ENCODE data around the gene GRIN2A. TPM values are rescaled to one million over a fixed set of nuclear protein-coding genes. Genes with fewer than 3 reads are reported as not detected.

GRIN2A gene
- total and polyA plus RNA-seq, 2 donors, result 0.25 to 1.1 TPM

- Histone ChIP-seq H3K4me3 (ENCODE audit: low read length in 2 of 2) (no peak overlapping the region), H3K36me3 (ENCODE audit: control insufficient read depth in 2 of 2, insufficient read depth in 2 of 2, low read length in 1 of 2) (no peaks in the 10 kb centered on the region), H3K4me1 (ENCODE audit: control insufficient read depth in 2 of 2, insufficient read depth in 2 of 2, low read length in 2 of 2) (peaks cover 41 to 64% of the 10 kb centered on the region in 2 donors), H3K27me3 (ENCODE audit: control insufficient read depth in 2 of 2, insufficient read depth in 1 of 2, low read length in 1 of 2) (no peaks in the 10 kb centered on the region), H3K27ac (ENCODE audit: low read depth in 1 of 2, low read length in 1 of 2) (peak overlapping the region in 1 of 2 donors; percentile 1), H3K9me3 (ENCODE audit: control insufficient read depth in 2 of 2, insufficient read depth in 1 of 2, low read length in 1 of 2) (no peaks in the 10 kb centered on the region)
- no peak for DNase-seq (ENCODE audit: low read depth in 6 of 9, low spot score in 9 of 9)
- 32% methylated on average over 4 of the region's 4 CpGs for WGBS
Measured at GRCh38 chr16:10219742-10220141, 37.5 kb upstream of the GRIN2A start.

GRCh38 chr16:10218490-10219206 lies 36.4 kb upstream of the GRIN2A start:
- peak in 2 of 9 donors; percentile 34 for DNase-seq (ENCODE audit: low read depth in 6 of 9, low spot score in 9 of 9)
- Histone ChIP-seq H3K27me3 (ENCODE audit: control insufficient read depth in 2 of 2, insufficient read depth in 1 of 2, low read length in 1 of 2) (no peaks in the 10 kb centered on the region), H3K27ac (ENCODE audit: low read depth in 1 of 2, low read length in 1 of 2) (peak overlapping the region in 1 of 2 donors; percentile 50), H3K9me3 (ENCODE audit: control insufficient read depth in 2 of 2, insufficient read depth in 1 of 2, low read length in 1 of 2) (no peaks in the 10 kb centered on the region), H3K4me1 (ENCODE audit: control insufficient read depth in 2 of 2, insufficient read depth in 2 of 2, low read length in 2 of 2) (peaks cover 37 to 55% of the 10 kb centered on the region in 2 donors), H3K4me3 (ENCODE audit: low read length in 2 of 2) (no peak overlapping the region), H3K36me3 (ENCODE audit: control insufficient read depth in 2 of 2, insufficient read depth in 2 of 2, low read length in 1 of 2) (no peaks in the 10 kb centered on the region)
- 80% methylated on average over 15 of the region's 15 CpGs for WGBS

DNA sequence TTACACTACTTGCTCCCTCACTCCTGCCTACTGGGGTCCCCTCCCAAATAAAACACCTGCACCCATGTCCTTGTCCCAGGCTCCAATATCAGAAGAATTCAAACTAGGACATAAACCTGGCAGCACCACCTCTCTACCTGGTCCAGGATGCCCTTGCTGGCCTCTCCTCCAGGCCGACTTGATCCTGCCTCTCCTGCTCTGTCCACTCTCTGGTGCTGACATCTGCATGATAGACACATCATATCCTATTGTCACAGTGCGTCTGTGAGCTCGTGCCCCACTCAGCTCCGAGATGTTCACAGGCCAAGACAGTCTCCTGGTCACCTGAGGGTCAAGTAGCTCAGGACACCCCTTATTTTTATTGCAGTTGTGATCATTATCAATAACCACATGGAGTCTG lies 31.5 kb upstream of the GRIN2A start:
- no peaks in the 10 kb centered on the region for H3K36me3 ChIP-seq (ENCODE audit: control insufficient read depth in 2 of 2, insufficient read depth in 2 of 2, low read length in 1 of 2)
- no peak overlapping the region for H3K4me3 ChIP-seq (ENCODE audit: low read length in 2 of 2)
- no peaks in the 10 kb centered on the region for H3K27me3 ChIP-seq (ENCODE audit: control insufficient read depth in 2 of 2, insufficient read depth in 1 of 2, low read length in 1 of 2)
- no peak overlapping the region for H3K27ac ChIP-seq (ENCODE audit: low read depth in 1 of 2, low read length in 1 of 2)
- H3K4me1 ChIP-seq (ENCODE audit: control insufficient read depth in 2 of 2, insufficient read depth in 2 of 2, low read length in 2 of 2), result peaks cover 10 to 14% of the 10 kb centered on the region in 2 donors
- no peaks in the 10 kb centered on the region for H3K9me3 ChIP-seq (ENCODE audit: control insufficient read depth in 2 of 2, insufficient read depth in 1 of 2, low read length in 1 of 2)
- DNase-seq (ENCODE audit: low read depth in 6 of 9, low spot score in 9 of 9), result no peak
- WGBS, result 92% methylated on average over 4 of the region's 4 CpGs

GRCh38 chr16:10210944-10211343 lies 28.7 kb upstream of the GRIN2A start:
- Histone ChIP-seq H3K36me3 (ENCODE audit: control insufficient read depth in 2 of 2, insufficient read depth in 2 of 2, low read length in 1 of 2) (no peaks in the 10 kb centered on the region), H3K27me3 (ENCODE audit: control insufficient read depth in 2 of 2, insufficient read depth in 1 of 2, low read length in 1 of 2) (no peaks in the 10 kb centered on the region), H3K4me1 (ENCODE audit: control insufficient read depth in 2 of 2, insufficient read depth in 2 of 2, low read length in 2 of 2) (no peaks in the 10 kb centered on the region), H3K9me3 (ENCODE audit: control insufficient read depth in 2 of 2, insufficient read depth in 1 of 2, low read length in 1 of 2) (no peaks in the 10 kb centered on the region), H3K27ac (ENCODE audit: low read depth in 1 of 2, low read length in 1 of 2) (no peak overlapping the region), H3K4me3 (ENCODE audit: low read length in 2 of 2) (no peak overlapping the region)
- DNase-seq (ENCODE audit: low read depth in 6 of 9, low spot score in 9 of 9), result no peak
- WGBS, result 66% methylated on average over 6 of the region's 6 CpGs

GRCh38 chr16:10206865-10207264 lies 24.6 kb upstream of the GRIN2A start:
- WGBS, result 97% methylated on average over 3 of the region's 3 CpGs

DNA sequence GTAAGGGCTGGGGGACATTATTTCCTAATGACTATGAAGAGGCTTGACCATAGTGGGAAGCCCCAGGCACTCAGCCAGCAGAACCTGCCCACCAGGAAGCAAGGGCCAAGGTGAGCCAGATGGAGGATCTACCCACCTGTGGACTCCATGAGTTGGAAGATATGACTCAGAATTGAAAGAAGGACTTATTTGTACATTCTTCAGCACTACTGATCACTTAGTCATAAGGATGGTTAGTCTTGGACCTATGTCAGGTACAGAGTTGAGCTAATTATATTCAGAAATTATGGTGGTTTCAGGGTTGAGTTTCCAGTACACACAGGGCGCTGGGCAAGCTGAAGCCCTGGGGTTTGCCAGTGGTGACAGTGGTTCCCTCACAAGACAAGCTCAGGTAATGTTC lies 24.0 kb upstream of the GRIN2A start:
- H3K27ac ChIP-seq (ENCODE audit: low read depth in 1 of 2, low read length in 1 of 2), result no peak overlapping the region
- 94% methylated on average over 1 of the region's 1 CpG for WGBS
- no peak for DNase-seq (ENCODE audit: low read depth in 6 of 9, low spot score in 9 of 9)
- H3K9me3 ChIP-seq (ENCODE audit: control insufficient read depth in 2 of 2, insufficient read depth in 1 of 2, low read length in 1 of 2), result peaks cover 2 to 3% of the 10 kb centered on the region in 2 donors
- H3K4me1 ChIP-seq (ENCODE audit: control insufficient read depth in 2 of 2, insufficient read depth in 2 of 2, low read length in 2 of 2), result no peaks in the 10 kb centered on the region
- no peak overlapping the region for H3K4me3 ChIP-seq (ENCODE audit: low read length in 2 of 2)
- H3K36me3 ChIP-seq (ENCODE audit: control insufficient read depth in 2 of 2, insufficient read depth in 2 of 2, low read length in 1 of 2), result no peaks in the 10 kb centered on the region
- no peaks in the 10 kb centered on the region for H3K27me3 ChIP-seq (ENCODE audit: control insufficient read depth in 2 of 2, insufficient read depth in 1 of 2, low read length in 1 of 2)

More at GRCh38 chr16:10206865-10207264, 24.6 kb upstream of the GRIN2A start:
- no peak overlapping the region for H3K4me3 ChIP-seq (ENCODE audit: low read length in 2 of 2)
- no peaks in the 10 kb centered on the region for H3K27me3 ChIP-seq (ENCODE audit: control insufficient read depth in 2 of 2, insufficient read depth in 1 of 2, low read length in 1 of 2)
- H3K9me3 ChIP-seq (ENCODE audit: control insufficient read depth in 2 of 2, insufficient read depth in 1 of 2, low read length in 1 of 2), result peaks cover 2 to 3% of the 10 kb centered on the region in 2 donors
- no peaks in the 10 kb centered on the region for H3K4me1 ChIP-seq (ENCODE audit: control insufficient read depth in 2 of 2, insufficient read depth in 2 of 2, low read length in 2 of 2)
- no peaks in the 10 kb centered on the region for H3K36me3 ChIP-seq (ENCODE audit: control insufficient read depth in 2 of 2, insufficient read depth in 2 of 2, low read length in 1 of 2)
- H3K27ac ChIP-seq (ENCODE audit: low read depth in 1 of 2, low read length in 1 of 2), result no peak overlapping the region
- no peak for DNase-seq (ENCODE audit: low read depth in 6 of 9, low spot score in 9 of 9)

DNA sequence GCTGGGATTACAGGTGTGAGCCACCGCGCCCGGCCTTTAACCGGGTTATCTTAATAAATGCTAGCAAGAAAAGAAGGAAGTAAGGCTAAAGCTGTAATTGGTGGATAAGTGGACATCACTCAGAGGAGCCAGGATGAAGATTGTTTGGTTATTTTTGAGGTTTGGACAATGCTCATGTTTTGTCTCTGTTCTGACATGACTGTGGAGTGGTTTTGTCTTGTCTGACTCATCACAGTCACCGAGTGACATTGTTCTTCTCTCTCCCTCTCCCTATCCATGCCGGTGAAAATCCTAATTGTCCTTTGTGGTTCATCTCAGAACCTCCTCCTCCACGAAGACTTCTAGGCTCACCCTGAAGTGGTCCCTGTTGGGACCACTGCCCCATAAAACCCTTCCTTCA lies 23.5 kb upstream of the GRIN2A start:
- no peak overlapping the region for H3K4me3 ChIP-seq (ENCODE audit: low read length in 2 of 2)
- H3K27ac ChIP-seq (ENCODE audit: low read depth in 1 of 2, low read length in 1 of 2), result no peak overlapping the region
- no peak for DNase-seq (ENCODE audit: low read depth in 6 of 9, low spot score in 9 of 9)
- no peaks in the 10 kb centered on the region for H3K36me3 ChIP-seq (ENCODE audit: control insufficient read depth in 2 of 2, insufficient read depth in 2 of 2, low read length in 1 of 2)
- 97% methylated on average over 7 of the region's 7 CpGs for WGBS
- peaks cover 2 to 3% of the 10 kb centered on the region in 2 donors for H3K9me3 ChIP-seq (ENCODE audit: control insufficient read depth in 2 of 2, insufficient read depth in 1 of 2, low read length in 1 of 2)
- H3K4me1 ChIP-seq (ENCODE audit: control insufficient read depth in 2 of 2, insufficient read depth in 2 of 2, low read length in 2 of 2), result no peaks in the 10 kb centered on the region
- no peaks in the 10 kb centered on the region for H3K27me3 ChIP-seq (ENCODE audit: control insufficient read depth in 2 of 2, insufficient read depth in 1 of 2, low read length in 1 of 2)

DNA sequence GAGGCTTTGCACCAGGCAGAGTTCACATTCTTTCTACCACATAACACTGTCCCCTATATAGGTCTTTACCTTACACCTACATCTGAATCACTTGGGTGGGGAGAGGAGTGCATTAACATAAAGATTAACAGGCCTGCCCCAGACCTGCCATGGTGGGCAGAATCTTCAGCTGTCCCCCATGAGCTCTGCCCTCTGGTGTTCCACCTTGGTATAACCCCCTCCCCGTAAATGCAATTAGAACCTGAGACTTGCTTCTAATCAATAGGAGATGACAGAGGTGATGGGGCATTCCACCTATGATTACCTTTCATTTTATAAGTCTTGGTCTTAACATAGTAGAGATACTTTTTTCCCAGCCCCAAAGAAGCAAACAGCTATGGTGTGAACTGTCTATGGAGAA lies 20.4 kb upstream of the GRIN2A start:
- Histone ChIP-seq H3K4me1 (ENCODE audit: control insufficient read depth in 2 of 2, insufficient read depth in 2 of 2, low read length in 2 of 2) (no peaks in the 10 kb centered on the region), H3K27me3 (ENCODE audit: control insufficient read depth in 2 of 2, insufficient read depth in 1 of 2, low read length in 1 of 2) (peaks cover 0 to 2% of the 10 kb centered on the region in 2 donors), H3K27ac (ENCODE audit: low read depth in 1 of 2, low read length in 1 of 2) (no peak overlapping the region), H3K36me3 (ENCODE audit: control insufficient read depth in 2 of 2, insufficient read depth in 2 of 2, low read length in 1 of 2) (no peaks in the 10 kb centered on the region), H3K4me3 (ENCODE audit: low read length in 2 of 2) (no peak overlapping the region), H3K9me3 (ENCODE audit: control insufficient read depth in 2 of 2, insufficient read depth in 1 of 2, low read length in 1 of 2) (peaks cover 2 to 3% of the 10 kb centered on the region in 2 donors)
- 96% methylated on average over 1 of the region's 1 CpG for WGBS
- no peak for DNase-seq (ENCODE audit: low read depth in 6 of 9, low spot score in 9 of 9)

GRCh38 chr16:10200637-10201586 lies 18.7 kb upstream of the GRIN2A start:
- WGBS, result 87% methylated on average over 9 of the region's 9 CpGs
- no peaks in the 10 kb centered on the region for H3K36me3 ChIP-seq (ENCODE audit: control insufficient read depth in 2 of 2, insufficient read depth in 2 of 2, low read length in 1 of 2)
- peaks cover 2 to 3% of the 10 kb centered on the region in 2 donors for H3K9me3 ChIP-seq (ENCODE audit: control insufficient read depth in 2 of 2, insufficient read depth in 1 of 2, low read length in 1 of 2)
- H3K27me3 ChIP-seq (ENCODE audit: control insufficient read depth in 2 of 2, insufficient read depth in 1 of 2, low read length in 1 of 2), result peaks cover 0 to 2% of the 10 kb centered on the region in 2 donors
- H3K4me1 ChIP-seq (ENCODE audit: control insufficient read depth in 2 of 2, insufficient read depth in 2 of 2, low read length in 2 of 2), result no peaks in the 10 kb centered on the region
- no peak overlapping the region for H3K4me3 ChIP-seq (ENCODE audit: low read length in 2 of 2)
- H3K27ac ChIP-seq (ENCODE audit: low read depth in 1 of 2, low read length in 1 of 2), result no peak overlapping the region
- no peak for DNase-seq (ENCODE audit: low read depth in 6 of 9, low spot score in 9 of 9)

Measured in thymus (tissue), 11 donors.